Retinal pigment epithelial cell (primary cell): ENCODE data around the gene PCMTD2.

Experiments
- DNase-seq: peaks from one replicate; pipeline ENCODE4 v3.0.0-alpha.2; 2010; ENCODE audit warnings: low read depth
- H3K4me3 ChIP-seq: 2 replicates; pipeline ENCODE4 v1.5.1; 2011; ENCODE audit warnings: mild to moderate bottlenecking, low read length, control low read depth, moderate library complexity
- CTCF ChIP-seq: conservative IDR thresholded peaks from 2 replicates; pipeline ENCODE4 v1.5.1; 2011; ENCODE audit warnings: low read depth, low read length, control low read depth, inconsistent platforms

The PCMTD2 gene

GRCh38 chr20:64255361-64256281 lies at the start of gene PCMTD2:
Gene PCMTD2, plus strand, starts transcription at chr20:64255748. Its CDS starts 4,218 bp downstream, at chr20:64259966.
- no peak for DNase-seq
- TF ChIP-seq CTCF: no peak
- peak within 1 kb of the TSS; percentile 78 for H3K4me3 ChIP-seq

GRCh38 chr20:64206614-64207013 lies 48.9 kb upstream of the PCMTD2 start:
- TF ChIP-seq CTCF: no peak
- H3K4me3 ChIP-seq: no peak overlapping the region
- no peak for DNase-seq

- no peak overlapping the region for H3K4me3 ChIP-seq
- no peak for DNase-seq
- no peak for TF ChIP-seq CTCF
These were observed 47.6 kb upstream of the PCMTD2 start for GRCh38 chr20:64207641-64208590.

GRCh38 chr20:64209148-64209547 lies 46.4 kb upstream of the PCMTD2 start:
- no peak overlapping the region for H3K4me3 ChIP-seq
- no peak for DNase-seq
- no peak for TF ChIP-seq CTCF

GRCh38 chr20:64210656-64211369 lies 44.7 kb upstream of the PCMTD2 start:
- no peak for TF ChIP-seq CTCF
- no peak overlapping the region for H3K4me3 ChIP-seq
- no peak for DNase-seq

- DNase-seq: no peak
- no peak overlapping the region for H3K4me3 ChIP-seq
- no peak for TF ChIP-seq CTCF
These were observed 43.5 kb upstream of the PCMTD2 start for GRCh38 chr20:64211874-64212658.
